ENCODE measurements around the gene RNASE7. TPM values are rescaled to one million over a fixed set of nuclear protein-coding genes. Genes with fewer than 3 reads are reported as not detected.

Gene RNASE7
- total RNA-seq, 1 experiment from 2014 or later, result not detected

DNA sequence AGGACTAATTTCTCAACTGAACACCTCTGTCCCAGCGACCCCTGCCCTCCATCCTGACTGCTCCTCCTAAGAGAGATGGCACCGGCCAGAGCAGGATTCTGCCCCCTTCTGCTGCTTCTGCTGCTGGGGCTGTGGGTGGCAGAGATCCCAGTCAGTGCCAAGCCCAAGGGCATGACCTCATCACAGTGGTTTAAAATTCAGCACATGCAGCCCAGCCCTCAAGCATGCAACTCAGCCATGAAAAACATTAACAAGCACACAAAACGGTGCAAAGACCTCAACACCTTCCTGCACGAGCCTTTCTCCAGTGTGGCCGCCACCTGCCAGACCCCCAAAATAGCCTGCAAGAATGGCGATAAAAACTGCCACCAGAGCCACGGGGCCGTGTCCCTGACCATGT is 756 bp downstream of the RNASE7 start:
- DNase-seq (ENCODE audit: low read depth), result no peak

- no peak for DNase-seq (ENCODE audit: low read depth)
Observed at GRCh38 chr14:21043387-21043973, 1.3 kb downstream of the RNASE7 start.

- no peak for DNase-seq (ENCODE audit: low read depth)
Observed at GRCh38 chr14:21043974-21044618, 1.9 kb downstream of the RNASE7 start.

- DNase-seq (ENCODE audit: low read depth), result no peak
Observed at GRCh38 chr14:21047378-21047781, 5.2 kb downstream of the RNASE7 start.

- DNase-seq (ENCODE audit: low read depth), result no peak
Observed at GRCh38 chr14:21048638-21049037, 6.5 kb downstream of the RNASE7 start.

GRCh38 chr14:21049271-21049673 is 7.1 kb downstream of the RNASE7 start:
- peak; percentile 46 for DNase-seq (ENCODE audit: low read depth)

GRCh38 chr14:21050597-21050996 is 8.4 kb downstream of the RNASE7 start:
- no peak for DNase-seq (ENCODE audit: low read depth)

GRCh38 chr14:21053184-21054122 is 11.3 kb downstream of the RNASE7 start:
- no peak for DNase-seq (ENCODE audit: low read depth)

DNA sequence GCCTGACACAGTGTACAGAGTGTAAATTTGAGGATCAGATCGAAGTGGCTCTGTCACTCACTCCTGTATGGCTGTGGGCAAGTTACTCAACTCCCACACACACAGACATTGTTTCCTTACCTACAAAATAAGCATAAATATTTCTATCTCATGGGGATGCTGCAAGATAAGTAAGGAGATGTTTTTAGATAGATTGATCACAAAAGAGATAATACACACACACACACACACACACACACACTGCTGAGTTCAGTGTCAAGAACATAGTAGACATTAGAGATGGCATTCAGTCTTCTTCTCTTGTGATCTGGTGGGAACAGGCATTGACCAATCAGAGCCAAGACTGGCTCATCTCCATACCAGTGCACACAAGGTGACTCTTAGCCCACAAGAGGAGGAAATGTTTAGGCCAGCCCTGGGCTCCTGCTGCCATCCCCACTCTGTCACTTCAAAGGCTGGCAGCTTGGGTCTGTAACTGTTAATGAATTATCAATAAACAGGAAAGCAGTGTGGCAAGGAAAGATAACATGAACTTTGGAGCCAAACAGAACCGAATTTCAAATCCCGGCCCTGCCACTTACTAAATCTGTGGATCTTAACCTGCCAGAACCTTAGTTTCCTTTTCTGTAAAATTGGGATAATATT is 12.1 kb downstream of the RNASE7 start:
- DNase-seq (ENCODE audit: low read depth), result no peak

- no peak for DNase-seq (ENCODE audit: low read depth)
Observed at GRCh38 chr14:21054768-21055145, 12.6 kb downstream of the RNASE7 start.

DNA sequence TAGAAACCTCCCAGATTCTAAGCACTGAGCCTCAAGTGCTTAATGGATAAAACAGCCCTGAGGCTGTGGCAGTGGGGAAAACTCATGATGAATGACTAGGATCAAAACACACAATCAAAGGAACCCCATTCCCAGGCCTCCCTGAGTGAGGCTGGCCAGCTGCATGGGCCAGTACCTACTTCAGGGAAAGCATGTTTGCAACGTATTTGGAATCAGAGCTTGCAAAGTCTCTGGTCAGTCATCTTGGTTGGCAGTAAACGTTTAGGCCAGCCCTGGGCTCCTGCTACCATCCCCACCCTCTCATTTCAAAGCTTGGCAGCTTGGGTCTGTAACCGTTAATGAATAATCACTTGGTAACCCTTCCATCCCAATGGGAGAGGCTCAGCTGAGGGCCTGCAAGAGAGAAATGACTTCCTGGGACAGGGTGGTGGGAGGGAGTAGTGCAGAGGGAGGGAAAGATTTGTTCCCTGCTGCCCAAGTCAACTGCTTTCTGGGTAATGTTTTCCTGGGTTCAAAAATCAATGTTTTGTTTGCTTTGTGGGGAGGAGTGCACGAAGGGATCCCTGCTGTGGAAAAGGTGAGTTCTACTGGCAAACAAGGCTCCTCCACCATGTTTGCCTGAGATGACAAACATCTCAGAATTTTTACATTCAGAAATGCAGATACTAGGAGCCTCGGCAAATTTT is 13.4 kb downstream of the RNASE7 start:
- DNase-seq (ENCODE audit: low read depth), result no peak

- peak; percentile 57 for DNase-seq (ENCODE audit: low read depth)
Observed at GRCh38 chr14:21056520-21057163, 14.5 kb downstream of the RNASE7 start.

GRCh38 chr14:21057803-21058675 is 15.9 kb downstream of the RNASE7 start, which contains the start of gene RNASE8:
RNASE8 (plus strand) TSS chr14:21057822; CDS start chr14:21057893, 71 bp downstream.
- DNase-seq (ENCODE audit: low read depth), result peak; percentile 66

DNA sequence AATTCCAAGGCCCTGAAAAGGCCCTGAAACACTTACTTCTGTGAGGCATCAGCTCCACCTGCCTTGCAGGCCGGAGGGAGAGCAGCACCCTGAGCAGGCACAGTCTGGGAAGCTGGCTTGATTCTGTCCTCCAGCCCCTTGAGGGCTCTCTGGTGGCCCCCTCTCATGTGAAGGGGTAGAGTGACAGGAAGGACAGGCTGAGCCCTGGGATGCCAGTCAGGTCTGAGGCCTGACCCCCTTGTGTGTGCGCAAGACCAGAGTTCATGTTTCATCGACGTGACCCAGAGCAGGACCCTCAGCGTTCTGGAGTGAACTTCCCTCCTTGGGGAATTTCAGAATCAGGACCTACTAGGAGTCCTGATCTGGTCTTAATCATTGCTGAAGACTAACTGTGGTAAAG is 16.7 kb downstream of the RNASE7 start:
- DNase-seq (ENCODE audit: low read depth), result no peak

- peak; percentile 64 for DNase-seq (ENCODE audit: low read depth)
Observed at GRCh38 chr14:21059842-21060613, 17.9 kb downstream of the RNASE7 start.

DNA sequence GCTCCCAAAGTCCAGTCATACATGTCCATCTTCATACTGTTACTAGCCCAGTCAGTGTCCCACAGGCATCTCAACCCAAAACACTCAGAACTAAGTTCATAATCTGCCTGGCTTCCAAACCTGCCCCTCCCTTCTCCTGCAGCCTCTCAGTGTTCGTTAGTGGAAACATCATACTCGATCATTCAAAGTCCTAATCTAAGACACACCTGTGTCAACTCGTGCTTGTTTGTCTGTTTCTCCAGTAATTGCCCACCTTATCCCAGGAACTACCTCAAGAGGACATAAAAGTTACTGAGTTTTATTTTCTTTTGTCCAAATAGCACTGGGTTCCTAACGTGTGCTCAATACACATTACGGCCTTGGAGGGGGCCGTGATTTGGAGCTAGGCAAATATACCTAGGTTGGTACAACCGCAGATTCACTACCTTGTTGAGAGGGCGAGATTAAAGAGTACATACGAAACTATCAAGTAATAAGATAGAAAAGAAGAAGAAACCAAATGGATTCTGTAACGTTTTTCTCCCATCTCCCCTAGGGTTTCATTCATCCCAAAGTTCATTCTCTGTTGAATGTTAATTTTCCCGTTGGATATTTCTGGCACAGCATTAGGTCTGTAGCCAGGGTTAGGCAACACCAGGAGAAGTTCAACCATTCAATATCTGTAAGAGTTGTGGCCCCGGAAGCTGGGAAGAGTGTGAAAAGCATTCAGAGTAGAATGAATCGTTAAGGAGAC is 18.6 kb downstream of the RNASE7 start:
- no peak for DNase-seq (ENCODE audit: low read depth)

- DNase-seq (ENCODE audit: low read depth), result no peak
Observed at GRCh38 chr14:21061347-21061668, 19.1 kb downstream of the RNASE7 start.

DNA sequence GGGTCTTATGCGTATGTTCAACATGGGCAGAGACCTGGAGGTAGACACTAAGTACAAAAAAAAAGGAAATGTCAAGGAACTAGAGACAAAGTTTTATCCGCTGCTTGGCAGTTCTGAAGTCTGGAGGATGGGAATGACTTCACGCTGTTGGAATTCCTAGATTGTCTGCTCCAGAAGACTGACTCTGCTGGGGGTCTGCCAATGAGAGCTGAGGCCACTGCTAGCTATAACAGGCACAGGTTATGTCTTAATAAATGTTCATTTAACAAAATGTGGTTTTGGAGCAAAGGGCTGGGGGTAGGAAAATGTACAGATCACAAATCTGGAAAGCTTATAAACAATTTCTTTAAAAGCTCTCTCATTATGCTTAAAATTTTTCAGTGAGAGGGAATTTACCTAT is 21.3 kb downstream of the RNASE7 start:
- DNase-seq (ENCODE audit: low read depth), result peak; percentile 79
